NCI-H2029 (cell line): Measurements from ENCODE around the gene CLDND1.
A peak's percentile ranks its signal among the peaks of the same experiment; 100 is the strongest.
"Not testable (repeated sequence)": the region's sequence is repeated elsewhere in the genome, so short reads cannot be mapped to it uniquely, and the experiment has no call there.

ENCODE experiments used
- DNase-seq: peaks from one replicate; lab custom pipeline; 2025; lab: John Stamatoyannopoulos, UW

Gene CLDND1

GRCh38 chr3:98522544-98523281 is at the start of gene CLDND1:
CLDND1 (minus strand) TSS chr3:98522902; CDS start chr3:98521424, 1,478 bp downstream.
- peak; percentile 91 for DNase-seq

- DNase-seq: no peak
These were observed 45.7 kb upstream of the CLDND1 start for GRCh38 chr3:98568402-98568801.

GRCh38 chr3:98567666-98568270 is 45.1 kb upstream of the CLDND1 start:
- DNase-seq: no peak

- DNase-seq: no peak
These were observed 43.1 kb upstream of the CLDND1 start for GRCh38 chr3:98565843-98566242.

- no peak for DNase-seq
These were observed 42.5 kb upstream of the CLDND1 start for GRCh38 chr3:98565237-98565643.

- DNase-seq: no peak
These were observed 41.7 kb upstream of the CLDND1 start for GRCh38 chr3:98564282-98565005.

GRCh38 chr3:98563661-98564281 is 41.1 kb upstream of the CLDND1 start:
- DNase-seq: no peak

GRCh38 chr3:98561727-98562521 is 39.2 kb upstream of the CLDND1 start:
- no peak for DNase-seq

- DNase-seq: no peak
These were observed 38.2 kb upstream of the CLDND1 start for GRCh38 chr3:98560911-98561310.

GRCh38 chr3:98559769-98560168 is 37.1 kb upstream of the CLDND1 start:
- not testable (repeated sequence) for DNase-seq

- DNase-seq: no peak
These were observed 35.6 kb upstream of the CLDND1 start for GRCh38 chr3:98558100-98558827.

- no peak for DNase-seq
These were observed 34.8 kb upstream of the CLDND1 start for GRCh38 chr3:98557324-98558010.

GRCh38 chr3:98556164-98557130 is 33.7 kb upstream of the CLDND1 start:
- no peak for DNase-seq

GRCh38 chr3:98555025-98555379 is 32.3 kb upstream of the CLDND1 start:
- DNase-seq: no peak

- DNase-seq: no peak
These were observed 31.9 kb upstream of the CLDND1 start for GRCh38 chr3:98554580-98554979.

GRCh38 chr3:98553753-98554152 is 31.1 kb upstream of the CLDND1 start:
- no peak for DNase-seq

- DNase-seq: no peak
These were observed 30.4 kb upstream of the CLDND1 start for GRCh38 chr3:98553021-98553563.

- DNase-seq: no peak
These were observed 29.7 kb upstream of the CLDND1 start for GRCh38 chr3:98552232-98553020.
